Measurements from ENCODE around the gene GRAMD2A.

The GRAMD2A gene

DNA sequence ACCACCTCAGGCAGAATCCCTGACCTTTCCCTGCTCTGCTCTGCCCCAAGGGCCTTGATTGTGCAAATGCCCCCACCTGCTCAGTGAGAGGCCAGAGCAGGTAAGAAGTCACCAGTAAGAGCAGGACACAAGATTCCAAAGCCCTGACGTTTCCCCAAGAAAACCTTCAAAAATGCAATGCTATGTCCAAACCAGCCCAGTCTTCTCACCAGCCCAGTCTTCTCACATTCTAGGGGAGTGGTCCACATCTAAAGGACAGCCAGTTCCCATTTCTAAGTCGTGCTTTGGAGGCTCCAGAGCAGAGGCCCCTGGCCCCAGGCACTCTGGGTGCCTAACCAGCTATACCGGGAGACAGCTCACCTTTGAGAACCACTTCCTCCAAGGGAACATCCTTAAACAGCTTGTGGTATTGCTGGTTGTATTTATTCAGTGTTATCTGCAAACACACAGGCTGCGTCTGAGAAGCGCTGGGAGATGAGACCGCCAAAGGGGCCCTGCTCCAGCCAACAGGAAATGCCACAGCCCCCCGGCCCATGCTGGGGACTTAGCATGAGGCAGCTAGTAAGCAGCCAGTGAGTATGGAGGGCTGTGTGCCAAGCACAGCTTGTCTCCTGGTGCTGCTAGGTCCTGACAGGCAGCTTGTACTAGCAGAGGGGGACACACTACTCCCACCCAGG lies 29.3 kb downstream of the GRAMD2A start:
- no peak for DNase-seq (ENCODE audit: low read depth in 3 of 3)

- DNase-seq (ENCODE audit: low read depth in 3 of 3) = no peak
These were observed 30.1 kb downstream of the GRAMD2A start for GRCh38 chr15:72167445-72167844.

GRCh38 chr15:72166716-72167417 lies 30.7 kb downstream of the GRAMD2A start:
- no peak for DNase-seq (ENCODE audit: low read depth in 3 of 3)

GRCh38 chr15:72163719-72164118 lies 33.9 kb downstream of the GRAMD2A start:
- DNase-seq (ENCODE audit: low read depth in 3 of 3) = no peak

GRCh38 chr15:72162569-72162968 lies 35.0 kb downstream of the GRAMD2A start:
- no peak for DNase-seq (ENCODE audit: low read depth in 3 of 3)

DNA sequence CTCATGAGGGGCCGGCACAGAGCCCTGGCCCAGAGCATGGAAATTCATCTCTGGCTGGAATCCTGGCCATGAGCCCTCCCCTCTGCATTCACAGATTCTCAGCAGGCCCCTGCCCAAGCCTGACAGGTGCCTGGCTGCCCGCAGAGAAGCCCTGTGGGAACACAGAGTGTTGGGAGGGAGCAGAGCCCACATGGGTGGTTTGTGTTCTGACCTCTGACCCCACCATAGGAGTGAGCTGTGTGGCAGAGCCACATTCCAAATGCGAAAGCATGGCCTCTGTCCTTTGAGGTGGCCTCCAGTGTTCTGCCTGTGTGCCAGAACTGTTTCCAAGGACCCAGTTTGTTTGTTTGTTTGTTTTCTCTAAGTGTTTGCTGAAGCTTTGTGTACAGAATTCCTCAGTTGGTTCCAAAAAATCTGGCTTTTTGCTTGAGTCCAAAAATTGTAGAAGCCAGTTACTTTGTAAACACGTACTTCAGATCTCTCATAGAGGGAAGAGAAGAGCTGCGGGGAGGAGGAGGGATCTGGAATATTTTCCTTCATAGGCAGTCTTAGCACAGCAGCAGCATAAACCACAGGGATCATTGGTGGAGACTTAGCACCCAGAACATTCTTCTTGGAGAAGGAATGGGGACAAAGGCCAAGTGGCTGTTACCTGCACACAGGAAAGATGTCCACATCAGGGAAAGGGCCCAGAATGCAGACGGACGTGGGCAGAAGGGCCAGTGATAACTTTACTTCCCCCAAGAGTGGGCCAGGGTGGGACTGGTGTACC lies 36.0 kb downstream of the GRAMD2A start:
- DNase-seq (ENCODE audit: low read depth in 3 of 3) = no peak

GRCh38 chr15:72160696-72161245 lies 36.8 kb downstream of the GRAMD2A start:
- no peak for DNase-seq (ENCODE audit: low read depth in 3 of 3)

DNA sequence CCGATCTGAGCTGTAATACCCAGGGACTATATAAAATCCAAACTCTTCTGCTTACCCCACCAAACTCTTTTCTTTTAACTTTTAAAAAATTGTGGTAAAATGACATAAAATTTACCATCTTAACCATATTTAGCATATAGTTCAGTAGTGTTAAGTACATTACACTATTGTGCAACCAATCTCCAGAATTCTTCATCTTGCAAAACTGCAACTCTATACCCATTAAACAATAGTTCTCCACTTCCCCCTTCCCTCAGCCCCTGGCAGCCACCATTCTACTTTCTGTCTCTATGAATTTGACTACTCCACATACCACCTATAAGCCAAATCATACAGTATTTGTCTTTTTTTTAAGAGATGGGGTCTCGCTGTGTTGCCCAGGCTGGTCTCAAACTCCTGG lies 40.7 kb downstream of the GRAMD2A start:
- no peak for DNase-seq (ENCODE audit: low read depth in 3 of 3)

GRCh38 chr15:72155635-72156616 lies 41.7 kb downstream of the GRAMD2A start:
- DNase-seq (ENCODE audit: low read depth in 3 of 3) = peak; percentile 58 to 72 (median 69)

GRCh38 chr15:72155003-72155621 lies 42.5 kb downstream of the GRAMD2A start:
- no peak for DNase-seq (ENCODE audit: low read depth in 3 of 3)

DNA sequence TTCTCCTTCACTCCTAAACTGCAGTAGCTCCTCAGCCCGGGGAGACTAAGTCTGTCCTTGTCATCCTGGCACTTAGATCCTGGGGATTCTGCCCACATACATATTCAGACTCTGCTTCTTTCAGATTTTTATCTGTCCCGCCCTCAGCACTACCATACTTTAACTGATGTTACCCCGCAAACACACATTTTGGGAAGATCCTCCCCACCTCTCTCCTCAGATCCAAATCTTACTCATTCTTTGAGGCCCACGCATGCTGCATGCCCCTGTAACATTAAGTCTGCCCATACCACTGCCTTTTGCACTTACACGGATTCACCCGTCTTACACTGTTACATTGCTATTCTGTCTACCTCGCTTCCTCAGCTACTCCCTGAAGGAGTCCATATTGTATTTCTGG lies 43.3 kb downstream of the GRAMD2A start:
- DNase-seq (ENCODE audit: low read depth in 3 of 3) = no peak

DNA sequence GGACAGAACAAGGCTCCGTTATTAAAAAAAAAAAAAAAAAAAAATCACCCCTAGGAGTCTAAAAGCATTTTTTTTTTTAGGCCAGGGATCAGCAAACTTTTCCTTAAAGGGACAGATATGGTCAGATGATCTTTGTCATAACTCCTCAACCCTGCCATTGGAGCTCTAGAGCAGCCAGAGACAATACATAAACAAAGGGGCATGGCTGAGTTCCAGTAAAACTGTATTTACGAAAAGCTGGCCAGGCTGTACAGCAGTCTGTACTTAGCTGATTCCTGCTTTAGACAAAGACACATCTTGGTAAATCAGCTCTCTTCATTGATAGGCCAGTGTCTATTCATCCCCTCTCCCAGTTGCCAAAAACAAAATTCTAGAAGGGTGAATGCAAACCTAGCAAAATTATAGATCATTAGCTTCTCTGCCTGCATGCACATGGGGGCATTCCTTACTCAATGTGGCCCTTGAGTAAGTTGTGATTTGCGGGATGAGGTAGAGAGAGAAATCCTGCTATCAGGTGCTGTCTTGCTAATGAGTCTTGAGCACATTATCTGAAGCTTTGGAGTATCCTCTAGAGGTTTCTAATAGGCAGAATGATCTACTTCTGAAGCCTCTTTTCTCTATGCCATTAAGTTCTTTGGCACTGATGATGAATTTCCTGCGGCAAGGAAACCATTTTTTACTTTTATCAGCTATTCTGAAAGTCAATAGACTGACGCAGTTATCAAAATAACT lies 44.2 kb downstream of the GRAMD2A start:
- no peak for DNase-seq (ENCODE audit: low read depth in 3 of 3)

- DNase-seq (ENCODE audit: low read depth in 3 of 3) = no peak
These were observed 50.2 kb downstream of the GRAMD2A start for GRCh38 chr15:72147418-72147817.

DNA sequence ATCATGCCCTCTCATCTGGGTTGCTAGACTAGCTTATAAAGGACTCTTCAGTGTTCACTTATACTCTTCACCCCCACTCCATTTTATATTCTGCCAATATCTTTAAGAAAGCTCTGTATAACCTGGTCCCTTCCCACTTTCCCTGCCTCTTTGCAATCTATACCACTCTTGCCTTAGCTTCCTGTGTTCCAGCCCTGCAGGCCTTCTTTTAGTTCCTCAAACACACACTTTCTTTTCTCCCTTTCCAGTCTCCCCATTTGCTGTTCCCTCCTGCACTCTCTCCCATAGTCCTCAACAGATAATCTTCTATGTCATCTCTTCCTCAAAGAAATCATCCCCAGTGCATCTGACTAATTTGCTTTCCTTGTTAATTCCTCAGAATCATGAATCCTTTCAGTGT lies 50.7 kb downstream of the GRAMD2A start:
- DNase-seq (ENCODE audit: low read depth in 3 of 3) = no peak

DNA sequence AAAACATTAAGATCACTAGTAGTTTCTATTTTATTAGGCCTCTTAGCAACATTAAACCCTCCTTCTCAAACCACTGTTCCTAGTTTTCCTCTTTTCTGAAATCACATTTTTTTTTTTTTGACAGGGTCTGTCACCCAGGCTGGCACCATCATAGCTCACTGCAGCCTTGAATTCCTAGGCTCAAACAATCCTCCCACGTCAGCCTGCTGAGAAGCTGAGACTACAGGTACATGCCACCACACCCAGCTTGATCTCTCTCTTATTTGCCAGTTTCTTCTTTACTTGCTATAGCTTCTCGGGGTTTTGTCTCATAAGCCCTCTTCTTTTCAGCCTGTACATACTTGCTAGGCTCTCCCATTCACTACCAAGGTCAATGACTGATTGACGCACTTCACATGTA lies 51.4 kb downstream of the GRAMD2A start:
- DNase-seq (ENCODE audit: low read depth in 3 of 3) = no peak

- no peak for DNase-seq (ENCODE audit: low read depth in 3 of 3)
These were observed 56.2 kb downstream of the GRAMD2A start for GRCh38 chr15:72141171-72142084.

- no peak for DNase-seq (ENCODE audit: low read depth in 3 of 3)
These were observed 57.5 kb downstream of the GRAMD2A start for GRCh38 chr15:72140088-72140487.

- no peak for DNase-seq (ENCODE audit: low read depth in 3 of 3)
These were observed 57.9 kb downstream of the GRAMD2A start for GRCh38 chr15:72139667-72140066.
